PC-3 (cell line): ENCODE data around the gene SCO2.

Experiments used
- EZH2 ChIP-seq: fragments of 300-600 bp; sonication (generic); IDR thresholded peaks from one replicate; pipeline ENCODE4 v1.6.1; 2017; ENCODE audit warnings: antibody characterized with exemption, mild to moderate bottlenecking, low read length; ENCODE audit not compliant: unreplicated experiment
- TF ChIP-seq, protein P1 (sequence below): fragments of 300-600 bp; sonication (generic); conservative IDR thresholded peaks from 2 replicates; pipeline ENCODE4 v1.5.1; 2017; ENCODE audit warnings: antibody characterized with exemption, low read depth, mild to moderate bottlenecking, low read length

DNA sequence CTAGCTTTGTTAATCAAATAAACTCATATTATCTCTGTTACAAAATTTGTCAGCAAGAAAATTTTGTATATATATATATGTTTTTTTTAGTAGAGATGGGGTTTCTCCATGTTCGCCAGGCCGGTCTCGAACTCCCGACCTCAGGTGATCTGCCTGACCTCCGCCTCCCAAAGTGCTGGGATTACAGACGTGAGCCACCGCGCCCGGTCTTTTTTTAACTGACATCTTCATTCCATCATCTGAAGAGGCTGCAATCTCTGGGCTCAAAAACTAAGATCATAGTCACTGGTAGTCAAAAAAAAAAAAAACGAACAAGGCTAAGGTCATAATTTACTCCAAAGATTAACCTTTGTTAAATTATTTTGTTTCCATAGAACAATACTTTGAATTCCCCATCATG is 15.0 kb upstream of the SCO2 start:
- TF ChIP-seq, protein P1, sequence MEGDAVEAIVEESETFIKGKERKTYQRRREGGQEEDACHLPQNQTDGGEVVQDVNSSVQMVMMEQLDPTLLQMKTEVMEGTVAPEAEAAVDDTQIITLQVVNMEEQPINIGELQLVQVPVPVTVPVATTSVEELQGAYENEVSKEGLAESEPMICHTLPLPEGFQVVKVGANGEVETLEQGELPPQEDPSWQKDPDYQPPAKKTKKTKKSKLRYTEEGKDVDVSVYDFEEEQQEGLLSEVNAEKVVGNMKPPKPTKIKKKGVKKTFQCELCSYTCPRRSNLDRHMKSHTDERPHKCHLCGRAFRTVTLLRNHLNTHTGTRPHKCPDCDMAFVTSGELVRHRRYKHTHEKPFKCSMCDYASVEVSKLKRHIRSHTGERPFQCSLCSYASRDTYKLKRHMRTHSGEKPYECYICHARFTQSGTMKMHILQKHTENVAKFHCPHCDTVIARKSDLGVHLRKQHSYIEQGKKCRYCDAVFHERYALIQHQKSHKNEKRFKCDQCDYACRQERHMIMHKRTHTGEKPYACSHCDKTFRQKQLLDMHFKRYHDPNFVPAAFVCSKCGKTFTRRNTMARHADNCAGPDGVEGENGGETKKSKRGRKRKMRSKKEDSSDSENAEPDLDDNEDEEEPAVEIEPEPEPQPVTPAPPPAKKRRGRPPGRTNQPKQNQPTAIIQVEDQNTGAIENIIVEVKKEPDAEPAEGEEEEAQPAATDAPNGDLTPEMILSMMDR = no peak
- TF ChIP-seq EZH2 = no peak
